ENCODE measurements around the gene CACNG3.

The CACNG3 gene

DNA sequence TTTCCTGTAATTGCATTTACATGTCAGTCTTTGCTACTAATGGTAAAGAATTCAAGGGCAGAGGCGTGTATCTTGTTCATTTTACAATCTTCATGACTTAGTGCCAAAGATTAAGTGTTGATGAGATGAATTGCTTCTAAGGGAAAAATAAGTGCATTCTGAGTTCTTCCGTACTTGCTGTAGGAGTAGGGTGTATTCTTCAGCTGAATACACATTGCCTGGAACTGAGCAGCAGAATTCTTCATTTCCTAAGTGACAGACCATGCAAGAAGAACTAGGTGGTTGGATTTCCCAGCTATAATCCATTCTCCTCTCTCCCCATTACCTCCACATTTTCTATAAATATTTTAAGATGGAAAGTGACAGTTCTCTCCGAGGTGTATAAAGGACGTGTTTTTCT, 104.8 kb downstream of the CACNG3 start:
- TF ChIP-seq CTCF (IDR thresholded peaks at IDR 0.05; ENCODE audit: low read depth, low read length) = no peak
- H3K4me3 ChIP-seq (ENCODE audit: low read depth, low read length) = no peak overlapping the region

DNA sequence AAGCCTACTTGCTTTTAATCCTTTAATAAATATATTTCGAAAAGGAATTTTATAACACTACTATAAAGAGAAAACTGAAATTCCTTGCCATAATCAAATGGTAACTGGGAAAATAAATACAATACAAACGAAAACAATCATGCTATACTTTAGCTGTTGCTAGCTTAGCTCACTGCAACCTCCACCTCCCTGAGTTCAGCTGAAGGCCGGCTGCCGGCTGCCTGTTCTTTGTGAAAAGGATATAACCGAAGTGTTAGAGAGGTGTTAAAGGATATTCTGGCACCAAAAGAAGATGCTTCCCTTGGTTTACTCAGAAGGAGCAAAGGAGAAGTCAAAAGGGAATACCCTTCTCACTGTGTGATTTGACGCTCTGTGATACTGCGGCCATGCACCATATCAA, 108.5 kb downstream of the CACNG3 start:
- H3K4me3 ChIP-seq (ENCODE audit: low read depth, low read length) = no peak overlapping the region
- TF ChIP-seq CTCF (IDR thresholded peaks at IDR 0.05; ENCODE audit: low read depth, low read length) = no peak

- no peak for TF ChIP-seq CTCF (IDR thresholded peaks at IDR 0.05; ENCODE audit: low read depth, low read length)
- no peak overlapping the region for H3K4me3 ChIP-seq (ENCODE audit: low read depth, low read length)
These were observed 111.1 kb downstream of the CACNG3 start for GRCh38 chr16:24367186-24367710.

- H3K4me3 ChIP-seq (ENCODE audit: low read depth, low read length) = no peak overlapping the region
- no peak for TF ChIP-seq CTCF (IDR thresholded peaks at IDR 0.05; ENCODE audit: low read depth, low read length)
These were observed 116.7 kb downstream of the CACNG3 start for GRCh38 chr16:24372824-24373223.

DNA sequence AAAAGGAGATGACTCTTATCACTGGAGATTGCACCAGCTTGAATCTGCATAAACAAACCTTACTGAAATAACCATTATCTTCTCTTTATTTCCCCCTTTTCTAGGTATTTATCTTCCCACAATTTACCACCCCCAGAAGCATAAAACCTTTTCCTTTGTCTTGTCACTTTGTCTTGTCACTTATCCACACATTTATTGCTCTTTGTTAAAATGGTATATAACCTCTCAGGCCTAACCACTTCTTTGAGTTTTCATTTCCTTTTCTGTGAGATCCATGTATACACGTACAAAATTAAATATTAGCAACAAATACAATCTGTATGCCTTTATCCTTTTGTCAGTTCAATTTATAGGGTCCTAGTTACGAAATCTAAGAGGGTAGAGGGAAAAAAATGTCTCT, 122.9 kb downstream of the CACNG3 start:
- H3K4me3 ChIP-seq (ENCODE audit: low read depth, low read length) = no peak overlapping the region
- no peak for TF ChIP-seq CTCF (IDR thresholded peaks at IDR 0.05; ENCODE audit: low read depth, low read length)

GRCh38 chr16:24381470-24382118, 125.5 kb downstream of the CACNG3 start:
- no peak for TF ChIP-seq CTCF (IDR thresholded peaks at IDR 0.05; ENCODE audit: low read depth, low read length)
- no peak overlapping the region for H3K4me3 ChIP-seq (ENCODE audit: low read depth, low read length)

DNA sequence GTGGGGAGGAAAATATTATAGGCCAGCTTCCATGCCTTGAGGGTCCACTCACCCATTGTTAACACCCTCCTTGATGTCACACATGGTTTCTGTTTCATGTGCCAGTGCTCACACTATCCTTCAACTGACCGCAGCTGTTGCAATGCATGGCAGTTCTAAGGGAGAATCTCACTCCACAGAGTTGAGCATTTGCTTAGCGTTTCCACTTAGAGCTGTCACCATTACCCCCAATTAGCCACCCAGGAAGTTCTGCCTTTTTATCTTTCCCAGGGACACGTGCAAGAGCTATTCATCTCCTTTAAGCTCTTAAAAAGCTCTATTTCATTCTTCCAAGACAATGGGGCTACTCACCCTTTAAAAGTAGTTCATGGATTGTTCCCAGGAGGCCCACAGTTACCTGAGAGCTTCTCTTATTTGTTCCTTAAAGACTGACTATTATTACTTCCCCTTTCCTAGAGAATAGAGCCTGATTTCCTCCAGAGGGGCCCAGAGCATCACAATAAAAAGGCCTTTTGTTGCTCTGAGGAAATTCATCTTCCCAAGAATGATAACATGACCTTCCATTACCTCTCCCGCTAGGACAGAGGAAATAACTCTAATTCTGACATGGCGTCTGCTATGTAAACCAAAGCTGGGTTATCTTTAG, 126.8 kb downstream of the CACNG3 start:
- no peak overlapping the region for H3K4me3 ChIP-seq (ENCODE audit: low read depth, low read length)
- TF ChIP-seq CTCF (IDR thresholded peaks at IDR 0.05; ENCODE audit: low read depth, low read length) = no peak
